BJ (cell line): Measurements from ENCODE around the gene TRPC4AP. TPM values are rescaled to one million over a fixed set of nuclear protein-coding genes. Genes with fewer than 3 reads are reported as not detected.

Source experiments
- CTCF ChIA-PET: fragments of 350-600 bp; formaldehyde crosslinking; extraction: SDS; loops from one replicate; lab custom pipeline; 2021; ENCODE audit warnings: antibody characterized with exemption, inconsistent platforms; lab: Yijun Ruan, JAX
- POLR2A ChIA-PET: fragments of 300-600 bp; sonication (Branson Sonifier 250); formaldehyde crosslinking; extraction: SDS; loops from one replicate; lab custom pipeline; 2021; ENCODE audit warnings: antibody characterized with exemption; lab: Charles Lee
- DNase-seq: peaks from one replicate; pipeline ENCODE4 v3.0.0-alpha.2; 2011; ENCODE audit warnings: low read depth
- H3K27me3 ChIP-seq: 2 replicates; pipeline ENCODE4 v1.6.0; 2011; ENCODE audit warnings: low read length; ENCODE audit not compliant: control insufficient read depth, insufficient read depth
- H3K36me3 ChIP-seq: 2 replicates; pipeline ENCODE4 v1.5.1; 2011; ENCODE audit warnings: low read length; ENCODE audit not compliant: control insufficient read depth, insufficient read depth
- H3K4me3 ChIP-seq: 2 replicates; pipeline ENCODE4 v1.5.1; 2011; ENCODE audit warnings: low read depth, mild to moderate bottlenecking, control low read depth, low read length
- polyA plus RNA-seq: library from polyadenylated mRNA; depleted of rRNA; stranded (reverse); fragments of >200 nt; gene quantifications from 2 replicates; pipeline ENCODE4 v1.2.3, GENCODE V29; 2011
- TF ChIP-seq, protein P1 (sequence below): IDR thresholded peaks from 2 replicates; pipeline ENCODE4 v1.5.1; 2011; ENCODE audit warnings: low read depth, mild to moderate bottlenecking, control low read depth, inconsistent platforms, low read length, moderate library complexity; ENCODE audit not compliant: insufficient read depth

The TRPC4AP gene
- polyA plus RNA-seq, 1 experiment = 111 TPM

DNA sequence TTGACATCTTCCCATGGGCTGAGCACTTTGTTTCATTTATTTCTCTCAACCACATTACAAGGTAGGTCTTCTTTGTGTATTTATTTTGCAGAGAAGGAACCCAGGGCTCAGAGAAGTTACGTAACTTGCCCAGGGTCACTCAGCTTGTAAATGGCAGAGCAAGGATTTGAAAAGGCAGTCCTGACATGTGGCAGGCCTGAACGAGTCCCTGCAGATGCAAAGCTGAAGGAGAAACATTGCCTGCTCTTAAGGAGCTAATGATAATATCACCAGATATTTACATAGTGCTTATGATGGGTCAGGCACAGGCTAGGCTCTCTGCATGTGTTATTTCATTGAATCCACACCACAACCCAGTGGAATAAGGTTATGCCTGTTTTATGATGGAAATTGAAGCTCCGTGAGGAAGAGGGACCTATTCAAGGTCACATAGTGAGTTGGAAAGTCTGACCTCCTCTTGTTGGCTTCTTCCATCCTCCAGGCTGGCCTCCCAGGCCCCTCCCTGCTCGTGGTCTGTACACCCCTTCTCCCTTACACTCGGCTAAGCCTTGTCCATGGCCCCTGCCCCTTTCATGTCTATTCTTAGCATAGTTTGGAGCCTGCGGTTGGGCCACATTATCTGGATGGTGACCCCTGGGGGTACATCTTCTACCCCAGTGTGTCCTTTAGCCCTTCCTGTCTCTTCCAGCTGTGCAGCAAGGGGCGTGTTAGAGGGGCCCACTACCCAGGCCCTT lies 124.4 kb downstream of the TRPC4AP start:
- no peak overlapping the region for H3K4me3 ChIP-seq
- CTCF ChIA-PET = interaction anchor here (0.9 to 1.8 kb wide), 2 partner anchors 12 to 309 kb away, joined by 3 to 9 read pairs; partner anchors contain the start of genes GSS and MYH7B
- POLR2A ChIA-PET = no interaction called here
- no peak for DNase-seq
- no peaks in the 10 kb centered on the region for H3K36me3 ChIP-seq
- TF ChIP-seq, protein P1, sequence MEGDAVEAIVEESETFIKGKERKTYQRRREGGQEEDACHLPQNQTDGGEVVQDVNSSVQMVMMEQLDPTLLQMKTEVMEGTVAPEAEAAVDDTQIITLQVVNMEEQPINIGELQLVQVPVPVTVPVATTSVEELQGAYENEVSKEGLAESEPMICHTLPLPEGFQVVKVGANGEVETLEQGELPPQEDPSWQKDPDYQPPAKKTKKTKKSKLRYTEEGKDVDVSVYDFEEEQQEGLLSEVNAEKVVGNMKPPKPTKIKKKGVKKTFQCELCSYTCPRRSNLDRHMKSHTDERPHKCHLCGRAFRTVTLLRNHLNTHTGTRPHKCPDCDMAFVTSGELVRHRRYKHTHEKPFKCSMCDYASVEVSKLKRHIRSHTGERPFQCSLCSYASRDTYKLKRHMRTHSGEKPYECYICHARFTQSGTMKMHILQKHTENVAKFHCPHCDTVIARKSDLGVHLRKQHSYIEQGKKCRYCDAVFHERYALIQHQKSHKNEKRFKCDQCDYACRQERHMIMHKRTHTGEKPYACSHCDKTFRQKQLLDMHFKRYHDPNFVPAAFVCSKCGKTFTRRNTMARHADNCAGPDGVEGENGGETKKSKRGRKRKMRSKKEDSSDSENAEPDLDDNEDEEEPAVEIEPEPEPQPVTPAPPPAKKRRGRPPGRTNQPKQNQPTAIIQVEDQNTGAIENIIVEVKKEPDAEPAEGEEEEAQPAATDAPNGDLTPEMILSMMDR = no peak
- H3K27me3 ChIP-seq = peaks cover 5% of the 10 kb centered on the region; the same call in 1 of the 2 replicates

DNA sequence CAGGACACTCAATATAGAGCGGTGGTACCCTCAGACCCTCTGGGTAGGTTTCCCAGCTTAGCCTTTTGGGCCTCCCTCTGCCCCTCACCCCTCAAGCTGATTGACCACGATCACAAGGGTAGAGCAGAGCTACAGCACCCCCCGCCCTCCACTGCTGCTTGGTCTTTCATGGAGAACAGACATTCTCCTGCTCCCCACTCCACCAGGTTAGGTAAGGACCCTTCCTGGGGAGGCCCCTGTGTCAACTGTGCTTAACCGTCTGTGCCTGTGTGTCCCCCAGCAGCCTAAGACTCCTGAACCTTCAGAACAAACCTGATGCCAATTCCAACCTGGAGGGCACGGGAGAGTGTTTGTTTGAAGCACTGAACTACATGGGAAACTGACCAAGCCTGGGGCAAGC lies 125.2 kb downstream of the TRPC4AP start:
- TF ChIP-seq, protein P1 = no peak
- CTCF ChIA-PET = interaction anchor here (1.8 kb wide), 1 partner anchor 11 kb away, joined by 9 read pairs; the partner anchor contains the start of genes GSS and MYH7B
- POLR2A ChIA-PET = no interaction called here

DNA sequence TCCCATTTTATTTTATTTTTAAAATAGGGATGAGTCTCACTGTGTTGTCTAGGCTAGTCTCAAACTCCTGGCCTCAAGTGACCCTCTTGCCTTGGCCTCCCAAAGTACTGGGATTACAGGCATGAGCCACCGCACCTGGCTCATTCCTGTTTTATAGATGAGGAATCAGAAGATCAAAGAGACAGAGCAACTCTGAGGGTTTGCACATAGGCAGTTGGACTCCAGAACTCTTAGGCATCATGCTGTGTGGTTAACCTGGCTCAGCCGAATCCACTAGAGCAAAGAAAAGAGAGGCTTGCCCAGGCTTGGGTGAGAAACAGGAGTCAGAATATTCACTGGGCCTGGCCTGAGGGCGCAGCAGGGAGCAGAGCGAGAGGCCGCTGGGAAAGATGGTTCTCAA lies 127.6 kb downstream of the TRPC4AP start:
- H3K36me3 ChIP-seq = no peaks in the 10 kb centered on the region
- ChIA-PET POLR2A (no interaction called here), CTCF (no interaction called here)
- peaks cover 2% of the 10 kb centered on the region; the same call in 1 of the 2 replicates for H3K27me3 ChIP-seq
- TF ChIP-seq, protein P1 = no peak
- H3K4me3 ChIP-seq = no peak overlapping the region
- DNase-seq = no peak

More for the DNA sequence above, 125.2 kb downstream of the TRPC4AP start:
- Histone ChIP-seq H3K36me3 (no peaks in the 10 kb centered on the region), H3K27me3 (peaks cover 3% of the 10 kb centered on the region; the same call in 1 of the 2 replicates), H3K4me3 (no peak overlapping the region)
- no peak for DNase-seq

DNA sequence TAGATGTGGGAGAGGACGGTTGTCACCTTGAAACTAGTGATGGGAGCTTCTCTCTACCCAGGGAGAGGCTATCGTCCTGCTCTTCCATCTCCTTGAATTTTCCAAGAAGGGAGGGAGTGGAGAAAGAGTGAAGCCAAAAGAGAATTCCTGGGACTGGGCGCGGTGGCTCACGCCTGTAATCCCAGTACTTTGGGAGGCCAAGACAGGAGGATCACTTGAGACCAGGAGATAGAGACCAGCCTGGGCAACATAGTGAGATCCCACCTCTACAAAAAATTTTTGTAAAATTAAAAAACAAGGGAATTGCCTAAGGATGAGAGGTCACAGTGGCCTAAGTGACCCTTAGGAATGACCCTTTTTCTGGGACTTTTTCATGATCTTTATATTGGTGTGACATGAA lies 128.1 kb downstream of the TRPC4AP start:
- Histone ChIP-seq H3K27me3 (peaks cover 2% of the 10 kb centered on the region; the same call in 1 of the 2 replicates), H3K36me3 (no peaks in the 10 kb centered on the region), H3K4me3 (no peak overlapping the region)
- ChIA-PET POLR2A (no interaction called here), CTCF (interaction anchor here (6.7 kb wide), 1 partner anchor 91 kb away, joined by 61 read pairs; the partner anchor contains the start of gene GGT7)
- TF ChIP-seq, protein P1 = no peak
- no peak for DNase-seq

DNA sequence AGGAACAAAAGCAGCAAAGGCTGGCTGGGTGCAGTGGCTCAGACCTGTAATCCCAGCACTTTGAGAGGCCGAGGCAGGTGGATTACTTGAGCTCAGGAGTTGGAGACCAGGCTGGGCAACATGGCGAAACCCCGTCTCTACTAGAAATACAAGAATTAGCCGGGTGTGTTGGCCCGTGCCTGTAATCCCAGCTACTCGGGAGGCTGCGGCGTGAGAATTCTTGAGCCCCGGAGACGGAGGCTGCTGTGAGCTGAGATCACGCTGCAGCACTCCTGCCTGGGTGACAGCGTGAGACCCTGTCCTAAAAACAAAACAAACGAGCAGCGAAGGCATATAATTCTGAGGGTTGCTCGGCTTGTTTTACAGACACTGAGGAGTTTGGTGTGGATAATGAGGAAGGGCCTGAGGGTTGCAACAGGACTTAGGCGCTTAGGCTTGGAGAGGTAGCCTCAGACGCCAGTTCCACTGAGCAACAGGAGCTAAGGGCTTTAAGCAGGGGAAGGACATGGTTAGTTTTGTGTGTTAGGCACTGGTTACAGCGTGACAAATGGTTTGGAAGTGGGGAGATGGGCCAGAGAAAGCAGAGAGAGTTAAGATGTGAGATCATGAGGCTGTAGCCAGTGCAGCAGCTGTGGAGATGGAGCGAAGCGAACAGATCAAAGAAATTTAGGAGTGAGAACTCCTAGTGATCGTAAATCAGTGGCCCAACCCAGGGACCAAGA lies 135.7 kb downstream of the TRPC4AP start:
- no peak for DNase-seq
- ChIA-PET CTCF (interaction anchor here (0.8 to 3.5 kb wide), 8 partner anchors 10 to 122 kb away, joined by 3 to 55 read pairs (median 4); partner anchors contain the start of genes ACSS2 and GGT7), POLR2A (no interaction called here)
- Histone ChIP-seq H3K36me3 (peaks cover 1% of the 10 kb centered on the region), H3K4me3 (no peak overlapping the region), H3K27me3 (no peaks in the 10 kb centered on the region)
- TF ChIP-seq, protein P1 = no peak
